Parathyroid adenoma (tissue), 2 donors: ENCODE results near the gene OXCT2.

Experiments used
- H2AFZ ChIP-seq: fragments of 300-600 bp; sonication (generic); one replicate; pipeline ENCODE4 v1.7.0; 2017; ENCODE audit warnings: antibody characterized with exemption, mild to moderate bottlenecking
- H3K27ac ChIP-seq: fragments of 300-600 bp; sonication (generic); one replicate; pipeline ENCODE4 v1.7.0; 2017
- H3K27me3 ChIP-seq: fragments of 300-600 bp; sonication (generic); one replicate; pipeline ENCODE4 v1.7.0; 2017; ENCODE audit warnings: low read length; ENCODE audit not compliant: control insufficient read depth, insufficient read depth
- H3K36me3 ChIP-seq: fragments of 300-600 bp; sonication (generic); one replicate; pipeline ENCODE4 v1.7.0; 2017; ENCODE audit warnings: low read length; ENCODE audit not compliant: control insufficient read depth, insufficient read depth
- H3K4me1 ChIP-seq: fragments of 300-600 bp; sonication (generic); one replicate; pipeline ENCODE4 v1.7.0; 2017; ENCODE audit warnings: control low read depth
- H3K4me2 ChIP-seq: fragments of 300-600 bp; sonication (generic); one replicate; pipeline ENCODE4 v1.7.0; 2017; ENCODE audit warnings: low read length
- H3K4me3 ChIP-seq: fragments of 300-600 bp; sonication (generic); one replicate; pipeline ENCODE4 v1.7.0; 2017; ENCODE audit warnings: low read depth, low read length
- H3K79me2 ChIP-seq: fragments of 300-600 bp; sonication (generic); one replicate; pipeline ENCODE4 v1.7.0; 2017; ENCODE audit warnings: control low read depth
- H3K9ac ChIP-seq: fragments of 300-600 bp; sonication (generic); one replicate; pipeline ENCODE4 v1.7.0; 2017; ENCODE audit warnings: mild to moderate bottlenecking
- H3K9me3 ChIP-seq: fragments of 300-600 bp; sonication (generic); one replicate; pipeline ENCODE4 v1.7.0; 2017; ENCODE audit warnings: low read length; ENCODE audit not compliant: control insufficient read depth
- TF ChIP-seq, protein P1 (sequence below): fragments of 300-600 bp; sonication (generic); IDR thresholded peaks from one replicate; pipeline ENCODE4 v1.7.0; 2017; ENCODE audit warnings: antibody characterized with exemption, mild to moderate bottlenecking
- donor health status: primary hyperparathyroidism.

OXCT2 gene

DNA sequence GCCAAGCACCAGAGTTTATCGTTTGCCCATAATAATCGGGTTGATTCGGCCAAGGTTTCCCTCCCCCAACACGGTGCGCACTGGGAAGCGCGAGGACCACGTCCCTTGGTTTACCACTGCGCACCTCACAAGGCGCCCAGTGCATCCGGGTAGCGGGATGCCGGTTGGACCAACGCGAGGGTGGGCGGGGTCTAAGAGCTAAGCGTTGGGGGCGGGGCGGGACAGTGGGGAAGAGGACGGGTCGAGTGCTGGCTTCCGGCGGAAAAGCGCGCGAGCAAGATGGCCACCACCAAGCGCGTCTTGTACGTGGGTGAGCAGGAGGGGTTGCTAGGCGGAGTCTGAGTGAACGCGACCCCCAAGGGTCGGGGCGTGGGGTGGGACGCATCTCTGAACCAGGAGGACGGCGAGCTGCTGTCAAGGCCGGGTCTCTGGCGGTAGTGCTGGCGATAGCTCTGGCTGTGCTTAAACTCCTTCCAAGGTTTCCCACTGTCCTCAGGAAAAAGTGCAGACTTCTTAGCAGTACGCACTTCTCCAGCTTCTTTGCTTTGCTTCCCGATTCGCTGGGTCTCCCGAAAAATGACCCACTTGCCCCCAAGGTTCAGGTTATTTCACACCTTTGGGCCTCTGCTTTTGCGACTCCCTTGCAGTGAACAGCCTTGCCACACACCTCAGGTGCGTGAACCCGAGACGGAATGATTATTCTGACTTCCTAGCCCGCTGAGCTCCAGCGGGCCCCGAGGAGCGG lies 32.4 kb downstream of the OXCT2 start, which contains the start of gene PPIE:
PPIE (plus strand) TSS at position 261 of the 745 bp plus-strand sequence; CDS start at position 280, 19 bp downstream.
- Histone ChIP-seq H3K36me3 (no peaks in the 10 kb centered on the region), H3K9me3 (no peaks in the 10 kb centered on the region), H3K79me2 (no peaks in the 10 kb centered on the region), H2AFZ (peak within 1 kb of the TSS; percentile 81), H3K27ac (no peak within 1 kb of the TSS), H3K4me2 (peak within 1 kb of the TSS; percentile 87), H3K27me3 (no peaks in the 10 kb centered on the region), H3K9ac (no peak within 1 kb of the TSS), H3K4me1 (no peaks in the 10 kb centered on the region), H3K4me3 (peak within 1 kb of the TSS; percentile 82)
- TF ChIP-seq, protein P1, sequence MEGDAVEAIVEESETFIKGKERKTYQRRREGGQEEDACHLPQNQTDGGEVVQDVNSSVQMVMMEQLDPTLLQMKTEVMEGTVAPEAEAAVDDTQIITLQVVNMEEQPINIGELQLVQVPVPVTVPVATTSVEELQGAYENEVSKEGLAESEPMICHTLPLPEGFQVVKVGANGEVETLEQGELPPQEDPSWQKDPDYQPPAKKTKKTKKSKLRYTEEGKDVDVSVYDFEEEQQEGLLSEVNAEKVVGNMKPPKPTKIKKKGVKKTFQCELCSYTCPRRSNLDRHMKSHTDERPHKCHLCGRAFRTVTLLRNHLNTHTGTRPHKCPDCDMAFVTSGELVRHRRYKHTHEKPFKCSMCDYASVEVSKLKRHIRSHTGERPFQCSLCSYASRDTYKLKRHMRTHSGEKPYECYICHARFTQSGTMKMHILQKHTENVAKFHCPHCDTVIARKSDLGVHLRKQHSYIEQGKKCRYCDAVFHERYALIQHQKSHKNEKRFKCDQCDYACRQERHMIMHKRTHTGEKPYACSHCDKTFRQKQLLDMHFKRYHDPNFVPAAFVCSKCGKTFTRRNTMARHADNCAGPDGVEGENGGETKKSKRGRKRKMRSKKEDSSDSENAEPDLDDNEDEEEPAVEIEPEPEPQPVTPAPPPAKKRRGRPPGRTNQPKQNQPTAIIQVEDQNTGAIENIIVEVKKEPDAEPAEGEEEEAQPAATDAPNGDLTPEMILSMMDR = no peak

DNA sequence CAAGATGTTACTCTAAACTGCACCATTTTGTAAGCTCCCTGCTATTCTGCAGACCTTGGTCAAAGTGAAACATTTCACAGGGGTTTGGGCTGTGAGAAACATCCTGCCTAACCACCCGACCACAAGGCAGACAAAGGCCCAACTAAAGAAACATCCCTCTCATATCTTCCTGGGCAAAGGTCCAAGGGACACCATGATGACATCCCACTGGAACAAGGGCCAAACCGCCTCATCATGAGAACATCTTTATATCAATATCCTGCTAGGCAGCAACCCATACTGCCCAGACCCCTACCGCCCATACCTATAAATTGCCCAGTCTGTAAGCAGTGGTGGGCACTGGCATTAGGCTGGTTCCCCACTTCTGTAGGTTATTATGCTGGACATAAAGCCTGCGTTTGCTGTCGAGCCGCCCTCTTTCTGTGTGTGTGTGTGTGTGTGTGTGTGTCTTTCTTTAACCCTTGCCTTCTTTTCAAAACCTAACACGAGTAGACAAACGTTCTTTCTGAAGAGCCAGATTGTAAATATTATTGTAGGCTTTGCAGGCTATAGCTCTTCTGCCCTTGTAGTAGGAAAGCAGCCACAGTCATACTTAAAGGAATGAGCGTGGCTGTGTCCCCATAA lies 33.5 kb downstream of the OXCT2 start:
- Histone ChIP-seq H3K9me3 (no peaks in the 10 kb centered on the region), H3K79me2 (no peaks in the 10 kb centered on the region), H3K27me3 (no peaks in the 10 kb centered on the region), H3K9ac (no peak overlapping the region), H3K27ac (no peak overlapping the region), H3K4me3 (no peak overlapping the region), H3K36me3 (no peaks in the 10 kb centered on the region), H3K4me1 (no peaks in the 10 kb centered on the region), H3K4me2 (no peak overlapping the region), H2AFZ (no peak overlapping the region)
- TF ChIP-seq, protein P1 = no peak

DNA sequence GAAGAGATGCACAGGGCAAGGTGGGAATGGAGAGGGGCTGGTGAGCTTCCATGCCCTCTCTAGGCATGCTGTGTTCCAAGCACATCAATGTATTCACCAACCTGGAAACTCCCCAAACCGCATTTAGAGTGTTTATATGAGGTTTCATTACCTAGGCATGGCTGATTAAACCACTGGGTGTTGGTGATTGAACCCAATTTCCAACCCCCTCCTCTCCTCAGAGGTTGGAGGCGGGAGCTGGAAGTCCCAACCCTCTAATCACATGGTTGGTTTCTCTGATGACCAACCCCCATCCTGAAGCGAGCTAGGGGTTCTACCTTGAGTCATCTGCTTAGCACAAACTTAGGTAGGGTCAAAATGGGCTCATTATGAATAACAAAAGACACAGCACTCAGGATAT lies 35.4 kb downstream of the OXCT2 start:
- Histone ChIP-seq H3K4me2 (no peak overlapping the region), H3K27me3 (no peaks in the 10 kb centered on the region), H3K36me3 (no peaks in the 10 kb centered on the region)

DNA sequence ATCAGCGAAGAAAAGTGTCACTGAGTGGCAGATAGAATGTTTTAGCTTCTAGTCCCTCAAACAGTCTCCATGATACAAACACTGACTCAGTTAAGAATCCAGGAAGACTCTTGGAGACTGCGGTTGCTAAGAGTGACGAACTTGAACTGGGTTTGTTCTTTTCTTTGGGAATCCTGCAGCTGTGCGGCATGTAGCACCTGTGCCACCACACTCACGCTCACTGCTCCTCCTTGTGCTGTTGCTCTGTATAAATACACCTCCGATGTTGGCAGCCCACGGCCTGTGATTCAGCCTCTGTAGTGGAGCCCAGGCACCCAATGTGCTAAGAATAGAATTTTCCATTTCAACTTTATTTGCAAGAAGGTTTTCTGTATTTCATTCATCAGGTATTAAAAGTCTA lies 38.0 kb downstream of the OXCT2 start:
- no peak overlapping the region for H3K9ac ChIP-seq
- H3K9me3 ChIP-seq = no peaks in the 10 kb centered on the region
- H3K79me2 ChIP-seq = no peaks in the 10 kb centered on the region
- no peak overlapping the region for H3K4me2 ChIP-seq
- TF ChIP-seq, protein P1 = no peak
- H3K4me3 ChIP-seq = no peak overlapping the region
- H3K36me3 ChIP-seq = no peaks in the 10 kb centered on the region
- H3K27me3 ChIP-seq = no peaks in the 10 kb centered on the region
- H3K4me1 ChIP-seq = no peaks in the 10 kb centered on the region
- H3K27ac ChIP-seq = no peak overlapping the region
- H2AFZ ChIP-seq = no peak overlapping the region

More for the DNA sequence above, 35.4 kb downstream of the OXCT2 start:
- H3K4me3 ChIP-seq = no peak overlapping the region
- no peaks in the 10 kb centered on the region for H3K79me2 ChIP-seq
- H3K9me3 ChIP-seq = no peaks in the 10 kb centered on the region
- no peak overlapping the region for H3K9ac ChIP-seq
- no peak overlapping the region for H3K27ac ChIP-seq
- H2AFZ ChIP-seq = no peak overlapping the region
- no peaks in the 10 kb centered on the region for H3K4me1 ChIP-seq
- TF ChIP-seq, protein P1 = no peak
